GM23338 (cell line): ENCODE results near the gene DRAXIN. TPM values are rescaled to one million over a fixed set of nuclear protein-coding genes. Genes with fewer than 3 reads are reported as not detected.
A peak's percentile ranks its signal among the peaks of the same experiment; 100 is the strongest.

Experiments used
- ATAC-seq: fragments of 200-7000 bp; cut with Tn5 transposase; 3 replicates; pipeline ENCODE4 v1.9.1; 2020
- DNase-seq: peaks from one replicate; pipeline ENCODE4 v3.0.0-alpha.2; 2015; ENCODE audit warnings: low spot score
- H2AFZ ChIP-seq: fragments of 200-600 bp; sonication (generic); 2 replicates; pipeline ENCODE4 v1.8.0; 2016; ENCODE audit warnings: antibody characterized with exemption, mild to moderate bottlenecking, moderate library complexity
- H3F3A ChIP-seq: fragments of 200-600 bp; sonication (generic); replicated peaks from 2 replicates; pipeline ENCODE4 v1.8.0; 2017; ENCODE audit warnings: antibody characterized with exemption, mixed run types, low read depth
- H3K27ac ChIP-seq: fragments of 200-600 bp; sonication (generic); 2 replicates; pipeline ENCODE4 v1.6.1; 2016; ENCODE audit warnings: low read depth
- H3K27me3 ChIP-seq: fragments of 200-600 bp; sonication (generic); 2 replicates; pipeline ENCODE4 v1.8.0; 2016; ENCODE audit warnings: mild to moderate bottlenecking, mixed run types, moderate library complexity; ENCODE audit not compliant: insufficient read depth
- H3K36me3 ChIP-seq: fragments of 200-600 bp; sonication (generic); 2 replicates; pipeline ENCODE4 v1.8.0; 2016; ENCODE audit warnings: mild to moderate bottlenecking; ENCODE audit not compliant: insufficient read depth
- H3K4me1 ChIP-seq: fragments of 200-600 bp; sonication (generic); 2 replicates; pipeline ENCODE4 v1.8.0; 2016; ENCODE audit warnings: mild to moderate bottlenecking, moderate library complexity; ENCODE audit not compliant: insufficient read depth
- H3K4me2 ChIP-seq: fragments of 200-600 bp; sonication (generic); 2 replicates; pipeline ENCODE4 v1.7.1; 2017; ENCODE audit warnings: mixed run types
- H3K4me3 ChIP-seq: fragments of 200-600 bp; sonication (generic); 2 replicates; pipeline ENCODE4 v1.6.1; 2016; ENCODE audit warnings: mixed run types
- H3K79me2 ChIP-seq: fragments of 200-600 bp; sonication (generic); replicated peaks from 2 replicates; pipeline ENCODE4 v1.8.0; 2017; ENCODE audit warnings: mild to moderate bottlenecking; ENCODE audit not compliant: insufficient read depth
- H3K9me2 ChIP-seq: fragments of 200-600 bp; sonication (generic); 2 replicates; pipeline ENCODE4 v1.8.0; 2017; ENCODE audit not compliant: insufficient read depth
- H4K20me1 ChIP-seq: fragments of 200-600 bp; sonication (generic); replicated peaks from 2 replicates; pipeline ENCODE4 v1.8.0; 2017; ENCODE audit warnings: mild to moderate bottlenecking; ENCODE audit not compliant: insufficient read depth
- H3K27ac Mint-ChIP-seq: 2 replicates; pipeline ENCODE4 v1.8.0; 2020; ENCODE audit warnings: inconsistent platforms, mild to moderate bottlenecking, moderate library complexity, mixed read lengths
- H3K27me3 Mint-ChIP-seq: 3 replicates; pipeline ENCODE4 v1.8.0; 2022; ENCODE audit warnings: low read depth, mild to moderate bottlenecking, moderate library complexity, mixed read lengths, inconsistent platforms; ENCODE audit not compliant: insufficient read depth, poor library complexity
- H3K36me3 Mint-ChIP-seq: 3 replicates; pipeline ENCODE4 v1.8.0; 2021; ENCODE audit warnings: low read depth, mild to moderate bottlenecking, inconsistent platforms, moderate library complexity, mixed read lengths
- H3K4me1 Mint-ChIP-seq: 3 replicates; pipeline ENCODE4 v1.8.0; 2020; ENCODE audit warnings: mild to moderate bottlenecking, inconsistent platforms, mixed read lengths
- H3K4me3 Mint-ChIP-seq: 3 replicates; pipeline ENCODE4 v1.8.0; 2021; ENCODE audit warnings: moderate library complexity, mild to moderate bottlenecking, inconsistent platforms, mixed read lengths
- H3K9me3 Mint-ChIP-seq: 3 replicates; pipeline ENCODE4 v1.8.0; 2020; ENCODE audit warnings: moderate library complexity, mild to moderate bottlenecking, inconsistent platforms, mixed read lengths
- EZH2phosphoT487 ChIP-seq: fragments of 200-600 bp; sonication (generic); IDR thresholded peaks from one replicate; pipeline ENCODE4 v1.8.1; 2018; ENCODE audit warnings: antibody characterized with exemption; ENCODE audit not compliant: unreplicated experiment
- POLR2AphosphoS5 ChIP-seq: IDR thresholded peaks from 2 replicates; pipeline ENCODE4 v1.6.1; 2016; ENCODE audit warnings: antibody characterized with exemption, low read depth
- STAT1 ChIP-seq: IDR thresholded peaks from one replicate; pipeline ENCODE4 v1.6.1; 2016; ENCODE audit warnings: antibody characterized with exemption; ENCODE audit not compliant: unreplicated experiment
- ZNF114 ChIP-seq: fragments of 250-450 bp; sonication (Bioruptor Pico); IDR thresholded peaks from 2 replicates; pipeline ENCODE4 v1.5.0; 2020; ENCODE audit warnings: mild to moderate bottlenecking, moderate library complexity
- polyA plus RNA-seq: library from polyadenylated mRNA; unstranded; fragments of >200 nt; fragmentation: Nextera tagmentation; extraction: Ambion mirVana; gene quantifications from 2 replicates; pipeline ENCODE4 v1.2.1, GENCODE V29; 2016
- total RNA-seq: library from RNA; depleted of rRNA; stranded (reverse); fragments of >200 nt; shearing (Covaris generic); gene quantifications from 2 replicates; pipeline ENCODE4 v1.2.3, GENCODE V29; 2014
- TF ChIP-seq, protein P1 (sequence below): IDR thresholded peaks from one replicate; pipeline ENCODE4 v1.6.1; 2018; ENCODE audit warnings: antibody characterized with exemption; ENCODE audit not compliant: unreplicated experiment
- TF ChIP-seq, protein P2 (sequence below), 2 experiments: fragments of 200-600 bp in 1 of 2; sonication (generic) in 1 of 2; conservative IDR thresholded peaks; 2 replicates each; pipeline versions ENCODE4 v1.5.1 to v1.6.1; 2016 to 2017; ENCODE audit warnings: antibody characterized with exemption in 2 of 2, low read depth in 2 of 2, mild to moderate bottlenecking in 2 of 2, moderate library complexity in 1 of 2
- TF ChIP-seq, protein P3 (sequence below): fragments of 250-450 bp; sonication (Bioruptor Pico); IDR thresholded peaks from 2 replicates; pipeline ENCODE4 v1.5.0; 2020; ENCODE audit warnings: mild to moderate bottlenecking, moderate library complexity

The DRAXIN gene
- total and polyA plus RNA-seq, 2 experiments from 2014 or later, result 7.6 to 23.0 TPM

DNA sequence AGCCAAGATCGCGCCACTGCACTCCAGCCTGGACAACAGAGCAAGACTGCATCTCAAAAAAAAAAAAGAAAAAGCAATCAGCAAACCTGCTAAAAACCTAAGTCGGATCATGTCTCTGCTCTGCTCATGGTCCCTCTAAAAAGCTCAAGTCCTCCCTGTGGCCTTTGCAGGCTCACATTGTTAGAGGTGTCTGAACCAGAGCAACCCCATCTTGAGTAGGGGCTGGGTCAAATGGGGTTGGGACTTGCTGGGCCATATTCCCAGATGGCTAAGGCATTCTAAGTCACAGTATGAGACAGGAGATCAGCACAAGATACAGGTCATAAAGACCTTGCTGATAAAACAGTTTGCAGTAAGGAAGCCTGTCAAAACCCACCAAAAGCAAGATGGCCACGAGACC is 3.0 kb upstream of the DRAXIN start:
- H3K4me1 ChIP-seq, result peaks cover 63% of the 10 kb centered on the region
- Mint-ChIP-seq H3K4me1 (peaks cover 58% of the 10 kb centered on the region), H3K27ac (0 out of 2 replicates have a peak overlapping the region, but pooled peaks have one; percentile 72), H3K9me3 (peaks cover 3% of the 10 kb centered on the region; the same call in 2 of the 3 replicates), H3K36me3 (peaks cover 39% of the 10 kb centered on the region), H3K27me3 (peaks cover 21% of the 10 kb centered on the region), H3K4me3 (0 out of 3 replicates have a peak overlapping the region, but pooled peaks have one; percentile 33)
- peaks cover 50% of the 10 kb centered on the region for H3F3A ChIP-seq
- ATAC-seq (no peak), DNase-seq (no peak)
- H3K79me2 ChIP-seq, result peaks cover 92% of the 10 kb centered on the region
- H4K20me1 ChIP-seq, result peaks cover 7% of the 10 kb centered on the region
- TF ChIP-seq, protein P1, sequence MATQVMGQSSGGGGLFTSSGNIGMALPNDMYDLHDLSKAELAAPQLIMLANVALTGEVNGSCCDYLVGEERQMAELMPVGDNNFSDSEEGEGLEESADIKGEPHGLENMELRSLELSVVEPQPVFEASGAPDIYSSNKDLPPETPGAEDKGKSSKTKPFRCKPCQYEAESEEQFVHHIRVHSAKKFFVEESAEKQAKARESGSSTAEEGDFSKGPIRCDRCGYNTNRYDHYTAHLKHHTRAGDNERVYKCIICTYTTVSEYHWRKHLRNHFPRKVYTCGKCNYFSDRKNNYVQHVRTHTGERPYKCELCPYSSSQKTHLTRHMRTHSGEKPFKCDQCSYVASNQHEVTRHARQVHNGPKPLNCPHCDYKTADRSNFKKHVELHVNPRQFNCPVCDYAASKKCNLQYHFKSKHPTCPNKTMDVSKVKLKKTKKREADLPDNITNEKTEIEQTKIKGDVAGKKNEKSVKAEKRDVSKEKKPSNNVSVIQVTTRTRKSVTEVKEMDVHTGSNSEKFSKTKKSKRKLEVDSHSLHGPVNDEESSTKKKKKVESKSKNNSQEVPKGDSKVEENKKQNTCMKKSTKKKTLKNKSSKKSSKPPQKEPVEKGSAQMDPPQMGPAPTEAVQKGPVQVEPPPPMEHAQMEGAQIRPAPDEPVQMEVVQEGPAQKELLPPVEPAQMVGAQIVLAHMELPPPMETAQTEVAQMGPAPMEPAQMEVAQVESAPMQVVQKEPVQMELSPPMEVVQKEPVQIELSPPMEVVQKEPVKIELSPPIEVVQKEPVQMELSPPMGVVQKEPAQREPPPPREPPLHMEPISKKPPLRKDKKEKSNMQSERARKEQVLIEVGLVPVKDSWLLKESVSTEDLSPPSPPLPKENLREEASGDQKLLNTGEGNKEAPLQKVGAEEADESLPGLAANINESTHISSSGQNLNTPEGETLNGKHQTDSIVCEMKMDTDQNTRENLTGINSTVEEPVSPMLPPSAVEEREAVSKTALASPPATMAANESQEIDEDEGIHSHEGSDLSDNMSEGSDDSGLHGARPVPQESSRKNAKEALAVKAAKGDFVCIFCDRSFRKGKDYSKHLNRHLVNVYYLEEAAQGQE, result no peak
- TF ChIP-seq POLR2AphosphoS5 (0 out of 2 replicates have a peak, but pooled peaks have one; percentile 8), EZH2phosphoT487 (no peak), STAT1 (no peak), ZNF114 (CRISPR knock-in tag) (no peak)
- TF ChIP-seq, protein P2, sequence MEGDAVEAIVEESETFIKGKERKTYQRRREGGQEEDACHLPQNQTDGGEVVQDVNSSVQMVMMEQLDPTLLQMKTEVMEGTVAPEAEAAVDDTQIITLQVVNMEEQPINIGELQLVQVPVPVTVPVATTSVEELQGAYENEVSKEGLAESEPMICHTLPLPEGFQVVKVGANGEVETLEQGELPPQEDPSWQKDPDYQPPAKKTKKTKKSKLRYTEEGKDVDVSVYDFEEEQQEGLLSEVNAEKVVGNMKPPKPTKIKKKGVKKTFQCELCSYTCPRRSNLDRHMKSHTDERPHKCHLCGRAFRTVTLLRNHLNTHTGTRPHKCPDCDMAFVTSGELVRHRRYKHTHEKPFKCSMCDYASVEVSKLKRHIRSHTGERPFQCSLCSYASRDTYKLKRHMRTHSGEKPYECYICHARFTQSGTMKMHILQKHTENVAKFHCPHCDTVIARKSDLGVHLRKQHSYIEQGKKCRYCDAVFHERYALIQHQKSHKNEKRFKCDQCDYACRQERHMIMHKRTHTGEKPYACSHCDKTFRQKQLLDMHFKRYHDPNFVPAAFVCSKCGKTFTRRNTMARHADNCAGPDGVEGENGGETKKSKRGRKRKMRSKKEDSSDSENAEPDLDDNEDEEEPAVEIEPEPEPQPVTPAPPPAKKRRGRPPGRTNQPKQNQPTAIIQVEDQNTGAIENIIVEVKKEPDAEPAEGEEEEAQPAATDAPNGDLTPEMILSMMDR (conservative IDR thresholded peaks at IDR 0.05; ENCODE audit: low read depth in 2 of 2), result no peak
- TF ChIP-seq, protein P3, sequence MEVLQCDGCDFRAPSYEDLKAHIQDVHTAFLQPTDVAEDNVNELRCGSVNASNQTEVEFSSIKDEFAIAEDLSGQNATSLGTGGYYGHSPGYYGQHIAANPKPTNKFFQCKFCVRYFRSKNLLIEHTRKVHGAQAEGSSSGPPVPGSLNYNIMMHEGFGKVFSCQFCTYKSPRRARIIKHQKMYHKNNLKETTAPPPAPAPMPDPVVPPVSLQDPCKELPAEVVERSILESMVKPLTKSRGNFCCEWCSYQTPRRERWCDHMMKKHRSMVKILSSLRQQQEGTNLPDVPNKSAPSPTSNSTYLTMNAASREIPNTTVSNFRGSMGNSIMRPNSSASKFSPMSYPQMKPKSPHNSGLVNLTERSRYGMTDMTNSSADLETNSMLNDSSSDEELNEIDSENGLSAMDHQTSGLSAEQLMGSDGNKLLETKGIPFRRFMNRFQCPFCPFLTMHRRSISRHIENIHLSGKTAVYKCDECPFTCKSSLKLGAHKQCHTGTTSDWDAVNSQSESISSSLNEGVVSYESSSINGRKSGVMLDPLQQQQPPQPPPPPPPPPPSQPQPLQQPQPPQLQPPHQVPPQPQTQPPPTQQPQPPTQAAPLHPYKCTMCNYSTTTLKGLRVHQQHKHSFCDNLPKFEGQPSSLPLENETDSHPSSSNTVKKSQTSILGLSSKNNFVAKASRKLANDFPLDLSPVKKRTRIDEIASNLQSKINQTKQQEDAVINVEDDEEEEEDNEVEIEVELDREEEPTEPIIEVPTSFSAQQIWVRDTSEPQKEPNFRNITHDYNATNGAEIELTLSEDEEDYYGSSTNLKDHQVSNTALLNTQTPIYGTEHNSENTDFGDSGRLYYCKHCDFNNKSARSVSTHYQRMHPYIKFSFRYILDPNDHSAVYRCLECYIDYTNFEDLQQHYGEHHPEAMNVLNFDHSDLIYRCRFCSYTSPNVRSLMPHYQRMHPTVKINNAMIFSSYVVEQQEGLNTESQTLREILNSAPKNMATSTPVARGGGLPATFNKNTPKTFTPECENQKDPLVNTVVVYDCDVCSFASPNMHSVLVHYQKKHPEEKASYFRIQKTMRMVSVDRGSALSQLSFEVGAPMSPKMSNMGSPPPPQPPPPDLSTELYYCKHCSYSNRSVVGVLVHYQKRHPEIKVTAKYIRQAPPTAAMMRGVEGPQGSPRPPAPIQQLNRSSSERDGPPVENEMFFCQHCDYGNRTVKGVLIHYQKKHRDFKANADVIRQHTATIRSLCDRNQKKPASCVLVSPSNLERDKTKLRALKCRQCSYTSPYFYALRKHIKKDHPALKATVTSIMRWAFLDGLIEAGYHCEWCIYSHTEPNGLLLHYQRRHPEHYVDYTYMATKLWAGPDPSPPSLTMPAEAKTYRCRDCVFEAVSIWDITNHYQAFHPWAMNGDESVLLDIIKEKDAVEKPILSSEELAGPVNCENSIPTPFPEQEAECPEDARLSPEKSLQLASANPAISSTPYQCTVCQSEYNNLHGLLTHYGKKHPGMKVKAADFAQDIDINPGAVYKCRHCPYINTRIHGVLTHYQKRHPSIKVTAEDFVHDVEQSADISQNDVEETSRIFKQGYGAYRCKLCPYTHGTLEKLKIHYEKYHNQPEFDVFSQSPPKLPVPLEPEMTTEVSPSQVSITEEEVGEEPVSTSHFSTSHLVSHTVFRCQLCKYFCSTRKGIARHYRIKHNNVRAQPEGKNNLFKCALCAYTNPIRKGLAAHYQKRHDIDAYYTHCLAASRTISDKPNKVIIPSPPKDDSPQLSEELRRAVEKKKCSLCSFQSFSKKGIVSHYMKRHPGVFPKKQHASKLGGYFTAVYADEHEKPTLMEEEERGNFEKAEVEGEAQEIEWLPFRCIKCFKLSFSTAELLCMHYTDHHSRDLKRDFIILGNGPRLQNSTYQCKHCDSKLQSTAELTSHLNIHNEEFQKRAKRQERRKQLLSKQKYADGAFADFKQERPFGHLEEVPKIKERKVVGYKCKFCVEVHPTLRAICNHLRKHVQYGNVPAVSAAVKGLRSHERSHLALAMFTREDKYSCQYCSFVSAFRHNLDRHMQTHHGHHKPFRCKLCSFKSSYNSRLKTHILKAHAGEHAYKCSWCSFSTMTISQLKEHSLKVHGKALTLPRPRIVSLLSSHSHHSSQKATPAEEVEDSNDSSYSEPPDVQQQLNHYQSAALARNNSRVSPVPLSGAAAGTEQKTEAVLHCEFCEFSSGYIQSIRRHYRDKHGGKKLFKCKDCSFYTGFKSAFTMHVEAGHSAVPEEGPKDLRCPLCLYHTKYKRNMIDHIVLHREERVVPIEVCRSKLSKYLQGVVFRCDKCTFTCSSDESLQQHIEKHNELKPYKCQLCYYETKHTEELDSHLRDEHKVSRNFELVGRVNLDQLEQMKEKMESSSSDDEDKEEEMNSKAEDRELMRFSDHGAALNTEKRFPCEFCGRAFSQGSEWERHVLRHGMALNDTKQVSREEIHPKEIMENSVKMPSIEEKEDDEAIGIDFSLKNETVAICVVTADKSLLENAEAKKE (CRISPR knock-in tag), result no peak
- peak overlapping the region; percentile 94; the same call in 1 of the 2 replicates for H3K4me3 ChIP-seq
- peak overlapping the region; percentile 98 for H3K27ac ChIP-seq
- H3K9me2 ChIP-seq, result no peaks in the 10 kb centered on the region
- peak overlapping the region; percentile 92 for H3K4me2 ChIP-seq
- H3K27me3 ChIP-seq, result no peaks in the 10 kb centered on the region
- no peaks in the 10 kb centered on the region for H3K36me3 ChIP-seq
- no peak overlapping the region for H2AFZ ChIP-seq
